Measurements from ENCODE around the gene KHK. TPM values are rescaled to one million over a fixed set of nuclear protein-coding genes. Genes with fewer than 3 reads are reported as not detected.

KHK gene
- total and polyA plus RNA-seq, 9 donors, result 1.3 to 10.7 (median 5.2) TPM

GRCh38 chr2:27078267-27079194 is 8.0 kb upstream of the KHK start, which contains the start of gene EMILIN1:
TSS of gene EMILIN1 (plus strand) at chr2:27078615. CDS start at chr2:27079066, 451 bp downstream.
- TF ChIP-seq EP300 (IDR thresholded peaks at IDR 0.05), result no peak
- TF ChIP-seq POLR2A (IDR thresholded peaks at IDR 0.05), result peak; percentile 63
- Histone ChIP-seq H3K9me3 (no peaks in the 10 kb centered on the region), H3K27me3 (no peaks in the 10 kb centered on the region), H3K4me1 (ENCODE audit: insufficient read depth) (peaks cover 27% of the 10 kb centered on the region), H3K36me3 (no peaks in the 10 kb centered on the region), H3K4me3 (peak within 1 kb of the TSS; percentile 59), H3K27ac (peak within 1 kb of the TSS; percentile 48 to 98)
- WGBS, 3 donors, result 1 to 6% (median 2%) methylated on average over 39 to 41 of the region's 41 CpGs
- peak; percentile 92 to 96 (median 95) for DNase-seq
- intact Hi-C loops (cut with DNase I), result no loop called here

- peak in 3 of 5 donors; percentile 39 to 66 (median 47) for DNase-seq
- Histone ChIP-seq H3K27me3 (no peaks in the 10 kb centered on the region), H3K4me1 (ENCODE audit: insufficient read depth) (peaks cover 22% of the 10 kb centered on the region), H3K36me3 (no peaks in the 10 kb centered on the region), H3K9me3 (no peaks in the 10 kb centered on the region), H3K27ac (peak overlapping the region; percentile 48 to 98), H3K4me3 (peak overlapping the region; percentile 59)
- 5 to 14% (median 8%) methylated on average over 14 of the region's 14 CpGs for WGBS, 3 donors
- TF ChIP-seq POLR2A (IDR thresholded peaks at IDR 0.05) (no peak), EP300 (IDR thresholded peaks at IDR 0.05) (no peak)
- TF ChIP-seq, protein P1, sequence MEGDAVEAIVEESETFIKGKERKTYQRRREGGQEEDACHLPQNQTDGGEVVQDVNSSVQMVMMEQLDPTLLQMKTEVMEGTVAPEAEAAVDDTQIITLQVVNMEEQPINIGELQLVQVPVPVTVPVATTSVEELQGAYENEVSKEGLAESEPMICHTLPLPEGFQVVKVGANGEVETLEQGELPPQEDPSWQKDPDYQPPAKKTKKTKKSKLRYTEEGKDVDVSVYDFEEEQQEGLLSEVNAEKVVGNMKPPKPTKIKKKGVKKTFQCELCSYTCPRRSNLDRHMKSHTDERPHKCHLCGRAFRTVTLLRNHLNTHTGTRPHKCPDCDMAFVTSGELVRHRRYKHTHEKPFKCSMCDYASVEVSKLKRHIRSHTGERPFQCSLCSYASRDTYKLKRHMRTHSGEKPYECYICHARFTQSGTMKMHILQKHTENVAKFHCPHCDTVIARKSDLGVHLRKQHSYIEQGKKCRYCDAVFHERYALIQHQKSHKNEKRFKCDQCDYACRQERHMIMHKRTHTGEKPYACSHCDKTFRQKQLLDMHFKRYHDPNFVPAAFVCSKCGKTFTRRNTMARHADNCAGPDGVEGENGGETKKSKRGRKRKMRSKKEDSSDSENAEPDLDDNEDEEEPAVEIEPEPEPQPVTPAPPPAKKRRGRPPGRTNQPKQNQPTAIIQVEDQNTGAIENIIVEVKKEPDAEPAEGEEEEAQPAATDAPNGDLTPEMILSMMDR (IDR thresholded peaks at IDR 0.05), result no peak
- intact Hi-C loops (cut with DNase I), result loop anchor here (10.0 kb wide), 2 partner anchors 45 to 105 kb away; partner anchors contain the start of genes MAPRE3 (in 2 of the 4) and TMEM214 (in 2 of the 4)
These were observed 7.1 kb upstream of the KHK start for GRCh38 chr2:27079233-27080139.

DNA sequence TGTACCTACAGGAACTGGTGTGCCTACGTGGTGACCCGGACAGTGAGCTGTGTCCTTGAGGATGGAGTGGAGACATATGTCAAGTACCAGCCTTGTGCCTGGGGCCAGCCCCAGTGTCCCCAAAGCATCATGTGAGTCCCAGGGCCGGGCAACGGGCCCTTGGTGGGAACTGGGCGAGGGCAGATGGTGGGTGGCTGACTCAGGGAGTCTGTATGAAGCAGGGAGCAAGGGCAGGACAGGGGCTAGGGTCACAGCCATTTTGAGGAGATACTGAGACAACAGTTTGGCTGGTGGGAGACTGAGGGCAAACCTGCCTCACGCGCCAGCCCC is 6.5 kb upstream of the KHK start:
- peak overlapping the region; percentile 59 for H3K4me3 ChIP-seq
- intact Hi-C loops (cut with DNase I), result loop anchor here (10.0 kb wide), 2 partner anchors 45 to 105 kb away; partner anchors contain the start of genes MAPRE3 (in 2 of the 4) and TMEM214 (in 2 of the 4)
- H3K36me3 ChIP-seq, result no peaks in the 10 kb centered on the region
- H3K27ac ChIP-seq, result peak overlapping the region; percentile 48 to 98
- WGBS, 3 donors, result 9 to 13% (median 11%) methylated on average over 7 of the region's 7 CpGs
- H3K4me1 ChIP-seq (ENCODE audit: insufficient read depth), result peaks cover 18% of the 10 kb centered on the region
- H3K27me3 ChIP-seq, result no peaks in the 10 kb centered on the region
- peak in 1 of 5 donors; percentile 54 for DNase-seq
- TF ChIP-seq EP300 (IDR thresholded peaks at IDR 0.05) (no peak), POLR2A (IDR thresholded peaks at IDR 0.05) (no peak)
- TF ChIP-seq, protein P1 (IDR thresholded peaks at IDR 0.05), result no peak
- no peaks in the 10 kb centered on the region for H3K9me3 ChIP-seq

- peak in 1 of 5 donors; percentile 50 for DNase-seq
- TF ChIP-seq EP300 (IDR thresholded peaks at IDR 0.05), result no peak
- TF ChIP-seq POLR2A (IDR thresholded peaks at IDR 0.05), result no peak
- TF ChIP-seq, protein P1 (IDR thresholded peaks at IDR 0.05), result no peak
- intact Hi-C loops (cut with DNase I), result loop anchor here (10.0 kb wide), 2 partner anchors 46 to 106 kb away; partner anchors contain the start of genes MAPRE3 (in 2 of the 4) and TMEM214 (in 2 of the 4)
- WGBS, 3 donors, result 15 to 25% (median 23%) methylated on average over 13 to 14 of the region's 14 CpGs
- Histone ChIP-seq H3K27ac (peak overlapping the region; percentile 48 to 98), H3K9me3 (no peaks in the 10 kb centered on the region), H3K4me1 (ENCODE audit: insufficient read depth) (peaks cover 17% of the 10 kb centered on the region), H3K4me3 (peak overlapping the region; percentile 59), H3K36me3 (no peaks in the 10 kb centered on the region), H3K27me3 (no peaks in the 10 kb centered on the region)
These were observed 6.0 kb upstream of the KHK start for GRCh38 chr2:27080603-27080936.
